ENCODE data around the gene SLC25A25. TPM values are rescaled to one million over a fixed set of nuclear protein-coding genes. Genes with fewer than 3 reads are reported as not detected.

Gene SLC25A25
- total and polyA plus RNA-seq, 9 of the 15 experiments (the other 6 are each of a cell fraction or from before 2014, with no cell fraction given), result 0.07 to 35.9 (median 23.2) TPM

DNA sequence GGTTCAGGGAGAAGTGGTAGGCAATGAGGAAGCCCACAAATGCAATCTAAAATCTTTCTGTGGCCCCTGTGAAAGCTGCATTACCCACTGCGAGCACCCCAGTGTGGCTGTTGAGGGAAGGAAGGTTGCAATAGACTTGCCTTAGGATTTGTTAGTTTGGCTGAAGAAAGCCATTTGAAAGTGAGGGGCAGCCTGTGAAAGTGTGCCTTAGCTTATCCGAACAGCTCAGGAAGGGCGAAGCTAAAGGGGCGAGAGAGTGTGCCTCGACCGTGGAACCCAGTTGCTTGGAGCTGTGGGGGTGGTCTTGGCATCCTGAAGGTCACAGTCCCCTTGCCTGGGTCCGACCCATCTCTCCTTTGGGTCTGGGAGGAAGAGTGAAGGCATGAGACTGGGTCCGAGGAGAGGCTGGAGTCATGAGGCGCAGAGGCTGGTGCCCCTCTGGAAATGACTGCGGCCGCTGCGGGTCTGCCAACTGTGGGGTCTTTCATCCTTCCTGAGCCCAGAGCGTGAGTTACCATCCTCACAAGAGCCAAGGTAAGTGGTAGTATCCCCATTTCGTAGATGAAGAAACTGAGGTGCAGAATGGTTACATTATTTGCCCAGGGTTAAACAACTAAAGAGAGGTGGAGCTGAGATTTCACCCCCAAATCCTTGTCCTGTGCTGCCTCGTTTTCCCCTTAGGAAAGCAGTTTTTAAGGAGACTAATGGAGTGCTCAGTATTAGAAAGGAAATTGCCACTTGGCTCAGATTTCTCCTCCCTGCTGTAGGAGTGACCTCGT, 24.4 kb downstream of the SLC25A25 start (continued):
- TF ChIP-seq MIER1 (IDR thresholded peaks at IDR 0.05; ENCODE audit: low read depth) (no peak), CEBPB (tag; IDR thresholded peaks at IDR 0.05) (no peak), POLR2A (conservative IDR thresholded peaks at IDR 0.05) (no peak), PHF20 (IDR thresholded peaks at IDR 0.05; ENCODE audit: partially characterized antibody) (peak; percentile 50), CBFA2T3 (IDR thresholded peaks at IDR 0.05) (no peak), ERF (CRISPR knock-in tag; IDR thresholded peaks at IDR 0.05) (no peak), ZNF124 (CRISPR knock-in tag; IDR thresholded peaks at IDR 0.05) (no peak), POLR2H (tag; IDR thresholded peaks at IDR 0.05; ENCODE audit: low read depth) (no peak), ARNT (IDR thresholded peaks at IDR 0.05) (no peak), ZNF584 (CRISPR knock-in tag; IDR thresholded peaks at IDR 0.05; ENCODE audit: low read depth) (no peak), PTBP1 (IDR thresholded peaks at IDR 0.05; ENCODE audit: low read depth, low read length) (0 out of 2 replicates have a peak, but pooled peaks have one; percentile 43), HDAC1 (IDR thresholded peaks at IDR 0.05) (no peak), NELFE (IDR thresholded peaks at IDR 0.05; ENCODE audit: insufficient read depth, insufficient read length) (no peak), MEIS2 (IDR thresholded peaks at IDR 0.05; ENCODE audit: partially characterized antibody) (no peak), TCF3 (CRISPR knock-in tag; IDR thresholded peaks at IDR 0.05) (no peak), YY1 (IDR thresholded peaks at IDR 0.05; ENCODE audit: borderline replicate concordance in 1 of 3, control insufficient read depth in 1 of 3, extremely low read depth in 1 of 3, insufficient read depth in 3 of 3, insufficient read length in 1 of 3, insufficient replicate concordance in 2 of 3, low read depth in 1 of 3, low read length in 2 of 3) (no peak), HDAC2 (IDR thresholded peaks at IDR 0.05) (0 out of 2 replicates have a peak, but pooled peaks have one; percentile 61), PRPF4 (IDR thresholded peaks at IDR 0.05; ENCODE audit: insufficient read depth, low read depth, low read length, poor library complexity, severe bottlenecking) (no peak), SRSF3 (IDR thresholded peaks at IDR 0.05; ENCODE audit: insufficient read depth, low read length) (no peak), SP1 (CRISPR knock-in tag; IDR thresholded peaks at IDR 0.05) (no peak), ZNF583 (CRISPR knock-in tag; IDR thresholded peaks at IDR 0.05) (no peak), ZKSCAN3 (CRISPR knock-in tag; IDR thresholded peaks at IDR 0.05) (no peak)
- TF ChIP-seq, protein P1, sequence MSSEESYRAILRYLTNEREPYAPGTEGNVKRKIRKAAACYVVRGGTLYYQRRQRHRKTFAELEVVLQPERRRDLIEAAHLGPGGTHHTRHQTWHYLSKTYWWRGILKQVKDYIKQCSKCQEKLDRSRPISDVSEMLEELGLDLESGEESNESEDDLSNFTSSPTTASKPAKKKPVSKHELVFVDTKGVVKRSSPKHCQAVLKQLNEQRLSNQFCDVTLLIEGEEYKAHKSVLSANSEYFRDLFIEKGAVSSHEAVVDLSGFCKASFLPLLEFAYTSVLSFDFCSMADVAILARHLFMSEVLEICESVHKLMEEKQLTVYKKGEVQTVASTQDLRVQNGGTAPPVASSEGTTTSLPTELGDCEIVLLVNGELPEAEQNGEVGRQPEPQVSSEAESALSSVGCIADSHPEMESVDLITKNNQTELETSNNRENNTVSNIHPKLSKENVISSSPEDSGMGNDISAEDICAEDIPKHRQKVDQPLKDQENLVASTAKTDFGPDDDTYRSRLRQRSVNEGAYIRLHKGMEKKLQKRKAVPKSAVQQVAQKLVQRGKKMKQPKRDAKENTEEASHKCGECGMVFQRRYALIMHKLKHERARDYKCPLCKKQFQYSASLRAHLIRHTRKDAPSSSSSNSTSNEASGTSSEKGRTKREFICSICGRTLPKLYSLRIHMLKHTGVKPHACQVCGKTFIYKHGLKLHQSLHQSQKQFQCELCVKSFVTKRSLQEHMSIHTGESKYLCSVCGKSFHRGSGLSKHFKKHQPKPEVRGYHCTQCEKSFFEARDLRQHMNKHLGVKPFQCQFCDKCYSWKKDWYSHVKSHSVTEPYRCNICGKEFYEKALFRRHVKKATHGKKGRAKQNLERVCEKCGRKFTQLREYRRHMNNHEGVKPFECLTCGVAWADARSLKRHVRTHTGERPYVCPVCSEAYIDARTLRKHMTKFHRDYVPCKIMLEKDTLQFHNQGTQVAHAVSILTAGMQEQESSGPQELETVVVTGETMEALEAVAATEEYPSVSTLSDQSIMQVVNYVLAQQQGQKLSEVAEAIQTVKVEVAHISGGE (CRISPR knock-in tag; IDR thresholded peaks at IDR 0.05), result no peak
- TF ChIP-seq, protein P2, sequence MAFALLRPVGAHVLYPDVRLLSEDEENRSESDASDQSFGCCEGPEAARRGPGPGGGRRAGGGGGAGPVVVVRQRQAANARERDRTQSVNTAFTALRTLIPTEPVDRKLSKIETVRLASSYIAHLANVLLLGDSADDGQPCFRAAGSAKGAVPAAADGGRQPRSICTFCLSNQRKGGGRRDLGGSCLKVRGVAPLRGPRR (CRISPR knock-in tag; IDR thresholded peaks at IDR 0.05), result no peak
